K562 (cell line): ENCODE measurements around the gene DHX35. TPM values are rescaled to one million over a fixed set of nuclear protein-coding genes. Genes with fewer than 3 reads are reported as not detected.

Experiments used
- ARHGAP35 ChIP-seq: fragments of 450-650 bp; IDR thresholded peaks from 2 replicates; pipeline ENCODE4 v1.6.1; 2018; ENCODE audit not compliant: partially characterized antibody
- CBX2 ChIP-seq: fragments of 200-600 bp; sonication (generic); IDR thresholded peaks from one replicate; pipeline ENCODE4 v1.6.1; 2012; ENCODE audit warnings: mild to moderate bottlenecking, low read length, inconsistent platforms; ENCODE audit not compliant: insufficient read depth, poor library complexity, severe bottlenecking
- CEBPB ChIP-seq: fragments of 450-650 bp; IDR thresholded peaks from 2 replicates; pipeline ENCODE4 v1.6.1; 2016; ENCODE audit warnings: missing genetic modification characterization, missing compliant biosample characterization
- CREM ChIP-seq: IDR thresholded peaks from 2 replicates; pipeline ENCODE4 v1.6.1; 2014; ENCODE audit warnings: antibody characterized with exemption, low read depth
- HDAC8 ChIP-seq: fragments of 450-650 bp; IDR thresholded peaks from 2 replicates; pipeline ENCODE4 v1.6.1; 2016; ENCODE audit warnings: mild to moderate bottlenecking, missing genetic modification characterization, moderate library complexity, missing compliant biosample characterization
- NR2C2 ChIP-seq, 2 experiments: fragments of 200-800 bp in 1 of 2; sonication (Bioruptor generic) in 1 of 2; sonication (generic) in 1 of 2; formaldehyde crosslinking in 1 of 2; IDR thresholded peaks; 2 replicates each; pipeline versions ENCODE4 v1.6.1 to v1.8.0; 2016 to 2022; ENCODE audit warnings: mild to moderate bottlenecking in 1 of 2, missing compliant biosample characterization in 1 of 2, missing genetic modification characterization in 1 of 2, missing genetic modification reagents in 1 of 2
- RAD21 ChIP-seq, 2 experiments: fragments of 250-450 bp in 1 of 2; fragments of 450-650 bp in 1 of 2; sonication (Bioruptor Pico) in 1 of 2; formaldehyde crosslinking in 1 of 2; IDR thresholded peaks in 1 of 2; conservative IDR thresholded peaks in 1 of 2; 2 replicates each; pipeline versions ENCODE4 v1.4.0 to v1.8.0; 2020 to 2022; ENCODE audit warnings: mild to moderate bottlenecking in 2 of 2, moderate library complexity in 1 of 2
- RBM17 ChIP-seq: fragments of 200-400 bp; formaldehyde crosslinking; IDR thresholded peaks from 2 replicates; pipeline ENCODE4 v1.6.1; 2017; ENCODE audit warnings: low read depth, mild to moderate bottlenecking, low read length, borderline replicate concordance
- RFX7 ChIP-seq: fragments of 250-450 bp; sonication (Bioruptor Pico); IDR thresholded peaks from 2 replicates; pipeline ENCODE4 v1.5.1; 2021; ENCODE audit warnings: mild to moderate bottlenecking
- SAFB2 ChIP-seq: fragments of 200-400 bp; formaldehyde crosslinking; IDR thresholded peaks from 2 replicates; pipeline ENCODE4 v1.6.1; 2018; ENCODE audit warnings: borderline replicate concordance, low read length, low read depth, moderate library complexity; ENCODE audit not compliant: severe bottlenecking
- SP1 ChIP-seq: sonication (generic); formaldehyde crosslinking; IDR thresholded peaks from 2 replicates; pipeline ENCODE4 v1.8.1; 2022; ENCODE audit warnings: mild to moderate bottlenecking, missing genetic modification reagents
- ZBTB17 ChIP-seq: fragments of 450-650 bp; formaldehyde crosslinking; IDR thresholded peaks from 2 replicates; pipeline ENCODE4 v1.4.0; 2020; ENCODE audit warnings: mild to moderate bottlenecking
- ZNF707 ChIP-seq: fragments of 250-450 bp; sonication (Bioruptor Pico); conservative IDR thresholded peaks from 2 replicates; pipeline ENCODE4 v1.8.0; 2022; ENCODE audit warnings: inconsistent platforms, mild to moderate bottlenecking, moderate library complexity
- polyA plus RNA-seq, 8 experiments: library from polyadenylated mRNA; depleted of rRNA in 4 of 8; stranded (reverse) in 5 of 8; unstranded in 3 of 8; fragments of >200 nt; fragmentation: Nextera tagmentation in 2 of 8; fragmentation: Illumina TruSeq in 1 of 8; extraction: Ambion mirVana in 2 of 8; extraction: Trizol in 1 of 8; gene quantifications; 2 replicates each; pipeline versions ENCODE4 v1.2.1 to v1.2.3, GENCODE V29; 2011 to 2014; ENCODE audit warnings: inconsistent platforms in 1 of 8, missing spikeins in 1 of 8
- total RNA-seq, 7 experiments: library from RNA; depleted of rRNA in 6 of 7; stranded (reverse); fragments of >200 nt in 6 of 7; fragmentation: Illumina TruSeq in 2 of 7; extraction: Trizol in 2 of 7; gene quantifications; 2 replicates each; pipeline versions ENCODE4 v1.2.1 to v1.2.3, GENCODE V29; 2011 to 2021; ENCODE audit warnings: low replicate concordance in 1 of 7
- TF ChIP-seq, protein P1 (sequence below), 2 experiments: fragments of 450-650 bp; IDR thresholded peaks; 2 replicates each; pipeline ENCODE4 v1.6.1; 2016
- TF ChIP-seq, protein P2 (sequence below): fragments of 450-650 bp; IDR thresholded peaks from 2 replicates; pipeline ENCODE4 v1.6.1; 2014; ENCODE audit warnings: low read depth, mild to moderate bottlenecking, moderate library complexity, borderline replicate concordance
- TF ChIP-seq, protein P3 (sequence below): sonication (generic); formaldehyde crosslinking; IDR thresholded peaks from 2 replicates; pipeline ENCODE4 v1.5.0; 2020; ENCODE audit warnings: missing genetic modification reagents
- TF ChIP-seq, protein P4 (sequence below): sonication (generic); formaldehyde crosslinking; IDR thresholded peaks from 2 replicates; pipeline ENCODE4 v1.8.0; 2022; ENCODE audit warnings: mild to moderate bottlenecking, missing genetic modification reagents
- TF ChIP-seq, protein P5 (sequence below): sonication (generic); formaldehyde crosslinking; IDR thresholded peaks from 2 replicates; pipeline ENCODE4 v1.8.0; 2022; ENCODE audit warnings: mild to moderate bottlenecking, missing genetic modification reagents

Gene DHX35
- total and polyA plus RNA-seq, 9 of the 15 experiments (the other 6 are each of a cell fraction or from before 2014, with no cell fraction given), result 6.5 to 25.6 (median 16.9) TPM

DNA sequence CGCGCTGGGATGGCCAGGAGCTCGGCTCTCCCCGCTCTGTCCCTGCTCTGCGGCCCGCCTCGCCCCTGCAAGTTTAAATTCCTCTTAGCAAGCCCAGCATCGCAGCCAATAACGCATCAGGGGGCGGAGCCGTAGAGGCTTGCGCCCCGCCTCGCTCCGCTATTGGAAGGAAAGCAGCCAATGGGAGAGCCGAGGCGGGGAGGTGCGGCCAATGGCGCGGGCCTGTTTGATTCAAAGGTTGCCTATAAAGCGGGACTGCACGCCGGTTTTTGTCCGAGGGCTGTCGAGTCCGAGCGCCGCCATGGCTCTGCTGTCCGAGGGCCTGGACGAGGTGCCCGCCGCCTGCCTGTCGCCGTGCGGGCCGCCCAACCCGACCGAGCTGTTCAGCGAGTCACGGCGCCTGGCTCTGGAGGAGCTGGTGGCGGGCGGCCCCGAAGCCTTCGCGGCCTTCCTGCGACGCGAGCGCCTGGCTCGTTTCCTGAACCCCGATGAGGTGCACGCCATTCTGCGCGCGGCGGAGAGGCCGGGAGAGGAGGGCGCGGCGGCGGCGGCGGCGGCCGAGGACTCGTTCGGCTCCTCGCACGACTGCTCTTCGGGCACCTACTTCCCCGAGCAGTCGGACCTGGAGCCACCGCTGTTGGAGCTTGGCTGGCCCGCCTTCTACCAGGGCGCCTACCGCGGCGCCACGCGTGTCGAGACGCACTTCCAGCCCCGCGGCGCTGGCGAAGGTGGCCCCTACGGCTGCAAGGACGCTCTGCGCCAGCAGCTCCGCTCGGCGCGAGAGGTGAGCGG is 35.8 kb upstream of the DHX35 start, which contains the start of gene FAM83D (continued):
- TF ChIP-seq RFX7, result no peak
- peak; percentile 99 for TF ChIP-seq SP1 (CRISPR knock-in tag)
- TF ChIP-seq, protein P1, sequence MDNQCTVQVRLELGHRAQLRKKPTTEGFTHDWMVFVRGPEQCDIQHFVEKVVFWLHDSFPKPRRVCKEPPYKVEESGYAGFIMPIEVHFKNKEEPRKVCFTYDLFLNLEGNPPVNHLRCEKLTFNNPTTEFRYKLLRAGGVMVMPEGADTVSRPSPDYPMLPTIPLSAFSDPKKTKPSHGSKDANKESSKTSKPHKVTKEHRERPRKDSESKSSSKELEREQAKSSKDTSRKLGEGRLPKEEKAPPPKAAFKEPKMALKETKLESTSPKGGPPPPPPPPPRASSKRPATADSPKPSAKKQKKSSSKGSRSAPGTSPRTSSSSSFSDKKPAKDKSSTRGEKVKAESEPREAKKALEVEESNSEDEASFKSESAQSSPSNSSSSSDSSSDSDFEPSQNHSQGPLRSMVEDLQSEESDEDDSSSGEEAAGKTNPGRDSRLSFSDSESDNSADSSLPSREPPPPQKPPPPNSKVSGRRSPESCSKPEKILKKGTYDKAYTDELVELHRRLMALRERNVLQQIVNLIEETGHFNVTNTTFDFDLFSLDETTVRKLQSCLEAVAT (IDR thresholded peaks at IDR 0.05), result 0 out of 4 replicates have a peak, but pooled peaks of 1 of the 2 experiments have one; percentile 40
- TF ChIP-seq, protein P2, sequence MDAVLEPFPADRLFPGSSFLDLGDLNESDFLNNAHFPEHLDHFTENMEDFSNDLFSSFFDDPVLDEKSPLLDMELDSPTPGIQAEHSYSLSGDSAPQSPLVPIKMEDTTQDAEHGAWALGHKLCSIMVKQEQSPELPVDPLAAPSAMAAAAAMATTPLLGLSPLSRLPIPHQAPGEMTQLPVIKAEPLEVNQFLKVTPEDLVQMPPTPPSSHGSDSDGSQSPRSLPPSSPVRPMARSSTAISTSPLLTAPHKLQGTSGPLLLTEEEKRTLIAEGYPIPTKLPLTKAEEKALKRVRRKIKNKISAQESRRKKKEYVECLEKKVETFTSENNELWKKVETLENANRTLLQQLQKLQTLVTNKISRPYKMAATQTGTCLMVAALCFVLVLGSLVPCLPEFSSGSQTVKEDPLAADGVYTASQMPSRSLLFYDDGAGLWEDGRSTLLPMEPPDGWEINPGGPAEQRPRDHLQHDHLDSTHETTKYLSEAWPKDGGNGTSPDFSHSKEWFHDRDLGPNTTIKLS, result no peak
- no peak for TF ChIP-seq RBM17
- TF ChIP-seq CREM, result peak; percentile 57
- TF ChIP-seq, protein P3, sequence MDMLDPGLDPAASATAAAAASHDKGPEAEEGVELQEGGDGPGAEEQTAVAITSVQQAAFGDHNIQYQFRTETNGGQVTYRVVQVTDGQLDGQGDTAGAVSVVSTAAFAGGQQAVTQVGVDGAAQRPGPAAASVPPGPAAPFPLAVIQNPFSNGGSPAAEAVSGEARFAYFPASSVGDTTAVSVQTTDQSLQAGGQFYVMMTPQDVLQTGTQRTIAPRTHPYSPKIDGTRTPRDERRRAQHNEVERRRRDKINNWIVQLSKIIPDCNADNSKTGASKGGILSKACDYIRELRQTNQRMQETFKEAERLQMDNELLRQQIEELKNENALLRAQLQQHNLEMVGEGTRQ, result no peak
- TF ChIP-seq NR2C2 (CRISPR knock-in tag; IDR thresholded peaks at IDR 0.05), result 0 out of 2 replicates have a peak, but pooled peaks have one; percentile 29
- peak; percentile 27; the same call in 1 of the 2 replicates for TF ChIP-seq NR2C2 (tag; IDR thresholded peaks at IDR 0.05)
- TF ChIP-seq HDAC8 (tag), result no peak
- TF ChIP-seq ZBTB17 (CRISPR knock-in tag), result peak; percentile 61; the same call in 1 of the 2 replicates
- TF ChIP-seq, protein P4, sequence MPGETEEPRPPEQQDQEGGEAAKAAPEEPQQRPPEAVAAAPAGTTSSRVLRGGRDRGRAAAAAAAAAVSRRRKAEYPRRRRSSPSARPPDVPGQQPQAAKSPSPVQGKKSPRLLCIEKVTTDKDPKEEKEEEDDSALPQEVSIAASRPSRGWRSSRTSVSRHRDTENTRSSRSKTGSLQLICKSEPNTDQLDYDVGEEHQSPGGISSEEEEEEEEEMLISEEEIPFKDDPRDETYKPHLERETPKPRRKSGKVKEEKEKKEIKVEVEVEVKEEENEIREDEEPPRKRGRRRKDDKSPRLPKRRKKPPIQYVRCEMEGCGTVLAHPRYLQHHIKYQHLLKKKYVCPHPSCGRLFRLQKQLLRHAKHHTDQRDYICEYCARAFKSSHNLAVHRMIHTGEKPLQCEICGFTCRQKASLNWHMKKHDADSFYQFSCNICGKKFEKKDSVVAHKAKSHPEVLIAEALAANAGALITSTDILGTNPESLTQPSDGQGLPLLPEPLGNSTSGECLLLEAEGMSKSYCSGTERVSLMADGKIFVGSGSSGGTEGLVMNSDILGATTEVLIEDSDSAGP, result no peak
- TF ChIP-seq, protein P5, sequence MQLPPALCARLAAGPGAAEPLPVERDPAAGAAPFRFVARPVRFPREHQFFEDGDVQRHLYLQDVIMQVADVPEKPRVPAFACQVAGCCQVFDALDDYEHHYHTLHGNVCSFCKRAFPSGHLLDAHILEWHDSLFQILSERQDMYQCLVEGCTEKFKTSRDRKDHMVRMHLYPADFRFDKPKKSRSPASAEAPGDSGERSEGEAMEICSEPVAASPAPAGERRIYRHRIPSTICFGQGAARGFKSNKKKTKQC (CRISPR knock-in tag), result peak; percentile 92
- no peak for TF ChIP-seq SAFB2
- no peak for TF ChIP-seq CBX2
- TF ChIP-seq RAD21 (CRISPR knock-in tag; conservative IDR thresholded peaks at IDR 0.05 in 1 of 2, IDR thresholded peaks at IDR 0.05 in 1 of 2), result peak in 1 of 2 experiments; percentile 96; a peak in 3 of 4 replicates
- no peak for TF ChIP-seq ARHGAP35
- no peak for TF ChIP-seq ZNF707 (CRISPR knock-in tag)
- no peak for TF ChIP-seq CEBPB
